Measurements from ENCODE around the gene CDHR4.
"Not testable (repeated sequence)": the region's sequence is repeated elsewhere in the genome, so short reads cannot be mapped to it uniquely, and the experiment has no call there.

CDHR4 gene

DNA sequence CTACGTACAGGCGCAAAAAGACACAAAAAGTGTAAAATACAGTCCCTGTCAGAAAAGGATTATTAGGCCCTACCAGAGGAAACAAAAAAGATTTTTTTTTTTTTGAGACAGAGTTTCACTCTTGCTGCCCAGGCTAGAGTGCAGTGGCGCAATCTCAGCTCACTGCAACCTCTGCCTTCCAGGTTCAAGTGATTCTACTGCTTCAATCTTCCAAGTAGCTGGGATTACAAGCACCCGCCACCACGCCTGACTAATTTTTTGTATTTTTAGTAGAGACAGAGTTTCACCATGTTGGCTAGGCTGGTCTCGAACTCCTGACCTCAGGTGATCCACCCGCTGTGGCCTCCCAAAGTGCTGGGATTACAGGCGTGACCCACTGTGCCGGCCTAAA lies 18.7 kb downstream of the CDHR4 start:
- not testable (repeated sequence) for H3K27me3 ChIP-seq (ENCODE audit: insufficient read depth, low read length); H3K4me3 ChIP-seq (ENCODE audit: low read length); H3K4me1 ChIP-seq (ENCODE audit: insufficient read depth, low read length); H2AFZ ChIP-seq (ENCODE audit: low read depth, low read length); H3K9me3 ChIP-seq (ENCODE audit: low read length)
- H3K36me3 ChIP-seq (ENCODE audit: insufficient read depth, low read length) = peaks cover 23% of the 10 kb centered on the region

DNA sequence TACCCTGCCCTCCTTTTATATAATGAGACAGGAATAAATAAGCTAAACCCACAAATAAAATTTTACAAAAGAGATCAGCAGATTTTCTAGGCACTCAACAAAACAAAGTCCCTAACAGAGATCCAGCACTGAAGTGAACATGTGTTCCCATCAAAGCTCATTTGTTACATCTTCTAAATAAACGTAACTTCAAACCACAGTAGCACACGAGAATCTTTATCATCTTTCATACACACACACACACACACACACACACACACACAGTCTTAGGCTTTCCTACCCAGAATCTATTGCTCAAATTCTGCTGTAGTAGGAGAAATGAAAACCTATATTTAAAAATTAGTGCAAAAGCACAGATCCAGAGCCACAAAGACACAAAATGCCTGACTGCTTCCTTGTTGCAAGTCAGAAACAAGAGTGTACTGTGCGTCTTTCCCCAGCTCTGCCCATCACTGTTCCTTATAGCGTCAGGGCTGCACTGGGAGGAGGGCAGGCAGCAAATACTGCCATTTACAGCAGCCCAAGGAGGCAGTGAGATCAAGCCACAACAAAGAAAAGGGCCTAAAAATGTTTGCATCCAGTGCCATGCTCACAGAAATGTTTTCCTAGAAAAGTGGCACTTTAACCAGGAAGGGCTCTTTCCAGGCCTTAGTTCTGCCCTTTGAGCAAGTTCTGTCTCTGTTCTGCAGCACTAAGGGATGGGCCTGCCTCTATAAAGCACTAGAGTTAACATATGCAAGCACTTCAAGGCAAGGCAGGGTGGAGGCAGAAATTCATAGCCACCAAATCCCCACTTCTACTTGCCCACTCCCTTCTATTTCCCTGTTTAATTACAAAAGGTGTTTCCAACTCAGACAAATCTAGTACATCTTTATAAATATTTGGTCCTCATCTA lies 19.3 kb downstream of the CDHR4 start:
- H3K27me3 ChIP-seq (ENCODE audit: insufficient read depth, low read length) = no peaks in the 10 kb centered on the region
- H3K36me3 ChIP-seq (ENCODE audit: insufficient read depth, low read length) = peaks cover 27% of the 10 kb centered on the region
- H3K4me1 ChIP-seq (ENCODE audit: insufficient read depth, low read length) = peaks cover 5% of the 10 kb centered on the region

DNA sequence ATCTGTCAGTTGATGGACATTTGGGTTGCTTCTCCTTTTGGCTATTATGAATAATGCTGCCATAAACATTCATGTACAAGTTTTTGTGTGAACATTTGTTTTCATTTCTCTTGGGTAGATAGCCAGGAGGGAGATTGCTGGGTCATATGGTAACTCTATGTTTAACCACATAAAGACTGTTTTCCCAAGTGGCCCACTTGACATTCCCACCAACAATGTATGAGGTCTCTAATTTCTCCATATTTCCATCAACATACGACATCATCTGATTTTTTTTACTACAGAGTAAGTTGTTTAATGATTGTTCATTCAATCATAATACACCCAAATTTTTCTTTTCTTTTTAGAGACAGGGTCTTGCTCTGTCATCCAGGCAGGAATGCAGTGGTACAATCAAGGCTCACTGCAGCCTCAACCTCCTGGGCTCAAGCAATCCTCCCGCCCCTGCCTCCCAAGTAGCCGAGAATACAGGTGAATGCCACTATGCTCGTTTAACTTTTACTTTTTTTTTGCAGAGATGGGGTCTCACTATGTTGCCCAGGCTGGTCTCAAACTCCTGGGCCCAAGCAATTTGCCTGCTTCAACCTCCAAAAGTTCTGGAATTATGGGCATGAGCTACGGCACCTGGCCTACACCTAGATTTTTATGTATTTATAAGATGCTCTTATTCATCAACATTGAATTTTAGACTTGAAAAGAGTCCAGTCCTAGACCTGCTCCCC lies 20.2 kb downstream of the CDHR4 start:
- H3K36me3 ChIP-seq (ENCODE audit: insufficient read depth, low read length) = peaks cover 30% of the 10 kb centered on the region

More for the DNA sequence above, 19.3 kb downstream of the CDHR4 start:
- Histone ChIP-seq H3K4me3 (ENCODE audit: low read length) (no peak overlapping the region), H3K9me3 (ENCODE audit: low read length) (no peaks in the 10 kb centered on the region), H2AFZ (ENCODE audit: low read depth, low read length) (no peak overlapping the region)

DNA sequence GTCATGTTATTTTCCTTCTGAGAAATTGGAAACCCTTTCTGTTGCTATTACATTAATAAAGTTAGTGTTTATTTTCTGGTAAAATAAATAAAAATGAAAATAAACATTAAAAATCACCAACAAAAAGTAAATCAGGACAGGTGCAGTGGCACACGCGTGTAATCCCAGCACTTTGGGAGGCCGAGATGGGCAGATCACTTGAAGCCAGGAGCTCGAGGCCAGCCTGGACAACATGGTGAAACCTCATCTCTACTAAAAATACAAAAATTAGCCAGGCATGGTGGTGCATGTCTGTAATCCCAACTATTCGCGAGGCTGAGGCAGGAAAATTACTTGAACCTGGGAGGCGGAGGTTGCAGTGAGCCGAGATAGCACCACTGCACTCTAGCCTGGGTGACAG lies 23.6 kb downstream of the CDHR4 start:
- H2AFZ ChIP-seq (ENCODE audit: low read depth, low read length); H3K9me3 ChIP-seq (ENCODE audit: low read length): not testable (repeated sequence)
- H3K36me3 ChIP-seq (ENCODE audit: insufficient read depth, low read length) = peaks cover 23% of the 10 kb centered on the region

More for the DNA sequence above, 20.2 kb downstream of the CDHR4 start:
- Histone ChIP-seq H2AFZ (ENCODE audit: low read depth, low read length) (no peak overlapping the region), H3K9me3 (ENCODE audit: low read length) (no peaks in the 10 kb centered on the region), H3K4me3 (ENCODE audit: low read length) (no peak overlapping the region), H3K4me1 (ENCODE audit: insufficient read depth, low read length) (no peaks in the 10 kb centered on the region), H3K27me3 (ENCODE audit: insufficient read depth, low read length) (no peaks in the 10 kb centered on the region)

DNA sequence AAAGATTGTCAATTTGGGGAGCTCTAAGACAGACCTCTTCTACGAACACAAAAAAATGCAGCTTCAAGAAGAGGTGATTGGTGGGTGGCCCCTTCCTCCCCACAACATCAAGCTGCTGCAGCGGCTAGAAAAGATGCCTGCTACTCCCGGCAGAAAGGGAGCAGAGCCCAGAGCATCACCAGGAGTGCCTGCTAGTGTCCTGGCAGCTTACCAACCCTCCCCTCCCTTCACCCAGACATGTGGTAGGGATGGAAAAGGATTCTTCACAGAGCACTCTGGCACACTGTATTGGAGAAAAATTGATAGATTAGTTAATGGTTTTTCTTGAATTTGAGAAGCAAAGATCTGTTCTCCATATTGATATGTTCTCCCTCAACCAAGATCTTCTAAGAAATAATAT lies 24.1 kb downstream of the CDHR4 start:
- H3K36me3 ChIP-seq (ENCODE audit: insufficient read depth, low read length) = peaks cover 26% of the 10 kb centered on the region
- no peaks in the 10 kb centered on the region for H3K4me1 ChIP-seq (ENCODE audit: insufficient read depth, low read length)
- no peaks in the 10 kb centered on the region for H3K27me3 ChIP-seq (ENCODE audit: insufficient read depth, low read length)
- H3K4me3 ChIP-seq (ENCODE audit: low read length) = no peak overlapping the region
- H2AFZ ChIP-seq (ENCODE audit: low read depth, low read length) = no peak overlapping the region
- H3K9me3 ChIP-seq (ENCODE audit: low read length) = no peaks in the 10 kb centered on the region

More for the DNA sequence above, 23.6 kb downstream of the CDHR4 start:
- H3K27me3 ChIP-seq (ENCODE audit: insufficient read depth, low read length); H3K4me3 ChIP-seq (ENCODE audit: low read length); H3K4me1 ChIP-seq (ENCODE audit: insufficient read depth, low read length): not testable (repeated sequence)

DNA sequence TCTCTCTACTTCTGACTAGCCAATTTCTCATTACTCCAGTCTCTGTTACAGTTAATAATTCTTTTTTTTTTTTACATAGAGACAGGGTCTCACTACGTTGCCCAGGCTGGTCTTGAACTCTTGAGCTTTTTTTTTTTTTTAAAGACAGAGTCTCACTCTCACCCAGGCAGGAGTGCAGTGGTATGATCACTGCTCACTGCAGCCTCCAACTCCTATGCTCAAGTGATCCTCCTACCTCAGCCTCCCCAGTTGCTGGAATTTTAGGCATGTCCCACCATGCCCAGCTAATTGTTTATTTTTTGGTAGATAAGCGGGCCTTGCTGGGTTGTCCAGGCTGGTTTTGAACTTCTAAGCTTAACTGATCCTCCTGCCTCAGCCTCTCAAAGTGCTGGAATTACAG lies 27.0 kb downstream of the CDHR4 start:
- Histone ChIP-seq H3K27me3 (ENCODE audit: insufficient read depth, low read length) (no peaks in the 10 kb centered on the region), H2AFZ (ENCODE audit: low read depth, low read length) (no peak overlapping the region), H3K9me3 (ENCODE audit: low read length) (no peaks in the 10 kb centered on the region), H3K4me1 (ENCODE audit: insufficient read depth, low read length) (no peaks in the 10 kb centered on the region), H3K36me3 (ENCODE audit: insufficient read depth, low read length) (peaks cover 22% of the 10 kb centered on the region), H3K4me3 (ENCODE audit: low read length) (no peak overlapping the region)

DNA sequence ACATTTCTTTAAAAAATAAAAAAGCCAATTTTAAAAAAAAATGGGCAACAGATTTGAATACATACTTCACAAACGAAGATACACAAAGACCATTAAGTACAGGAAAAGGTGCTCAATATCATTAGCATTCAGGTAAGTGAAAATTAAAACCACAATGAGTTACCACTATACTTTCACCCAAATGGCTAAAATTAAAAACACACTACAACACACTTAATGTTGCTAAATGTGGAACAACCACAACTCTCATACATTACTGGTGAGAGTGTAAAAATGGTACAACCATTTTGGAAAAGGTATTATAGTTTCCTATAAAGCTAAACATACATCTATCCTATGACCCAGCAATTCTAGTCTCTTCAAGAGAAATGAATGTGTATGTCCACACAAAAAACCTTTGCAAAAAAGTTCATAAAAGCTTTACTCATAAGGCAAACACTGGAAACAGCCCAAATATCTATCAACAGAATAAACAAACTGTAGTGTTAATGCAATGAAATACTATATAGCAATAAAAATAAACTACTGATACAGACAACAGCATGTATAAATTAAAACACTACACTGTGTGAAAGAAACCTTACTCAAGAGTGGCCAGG lies 28.2 kb downstream of the CDHR4 start:
- H3K36me3 ChIP-seq (ENCODE audit: insufficient read depth, low read length) = peaks cover 20% of the 10 kb centered on the region
- H3K4me3 ChIP-seq (ENCODE audit: low read length) = no peak overlapping the region
- H3K4me1 ChIP-seq (ENCODE audit: insufficient read depth, low read length) = no peaks in the 10 kb centered on the region
- H3K9me3 ChIP-seq (ENCODE audit: low read length) = no peaks in the 10 kb centered on the region
- no peak overlapping the region for H2AFZ ChIP-seq (ENCODE audit: low read depth, low read length)
- no peaks in the 10 kb centered on the region for H3K27me3 ChIP-seq (ENCODE audit: insufficient read depth, low read length)

DNA sequence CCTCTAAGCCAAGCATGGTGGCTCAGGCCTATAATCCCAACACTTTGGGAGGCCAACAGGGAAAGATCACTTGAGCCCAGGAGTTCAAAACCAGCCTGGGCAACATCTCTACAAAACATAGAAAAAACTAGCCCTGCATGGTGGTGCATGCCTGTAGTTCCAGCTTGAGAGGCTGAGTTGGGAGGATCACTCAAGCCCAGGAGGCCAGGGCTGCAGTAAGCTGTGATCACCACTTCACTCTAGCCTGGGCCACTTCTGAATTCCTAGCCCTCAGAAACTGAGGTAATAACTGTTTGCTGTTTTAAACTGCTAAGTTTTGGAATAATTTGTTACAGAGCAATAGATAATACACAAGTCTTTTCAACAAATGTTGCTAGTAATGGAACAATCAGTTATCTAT lies 29.7 kb downstream of the CDHR4 start:
- Histone ChIP-seq H3K36me3 (ENCODE audit: insufficient read depth, low read length) (peaks cover 12% of the 10 kb centered on the region), H3K4me3 (ENCODE audit: low read length) (no peak overlapping the region), H3K27me3 (ENCODE audit: insufficient read depth, low read length) (no peaks in the 10 kb centered on the region), H2AFZ (ENCODE audit: low read depth, low read length) (no peak overlapping the region), H3K4me1 (ENCODE audit: insufficient read depth, low read length) (no peaks in the 10 kb centered on the region), H3K9me3 (ENCODE audit: low read length) (no peaks in the 10 kb centered on the region)

DNA sequence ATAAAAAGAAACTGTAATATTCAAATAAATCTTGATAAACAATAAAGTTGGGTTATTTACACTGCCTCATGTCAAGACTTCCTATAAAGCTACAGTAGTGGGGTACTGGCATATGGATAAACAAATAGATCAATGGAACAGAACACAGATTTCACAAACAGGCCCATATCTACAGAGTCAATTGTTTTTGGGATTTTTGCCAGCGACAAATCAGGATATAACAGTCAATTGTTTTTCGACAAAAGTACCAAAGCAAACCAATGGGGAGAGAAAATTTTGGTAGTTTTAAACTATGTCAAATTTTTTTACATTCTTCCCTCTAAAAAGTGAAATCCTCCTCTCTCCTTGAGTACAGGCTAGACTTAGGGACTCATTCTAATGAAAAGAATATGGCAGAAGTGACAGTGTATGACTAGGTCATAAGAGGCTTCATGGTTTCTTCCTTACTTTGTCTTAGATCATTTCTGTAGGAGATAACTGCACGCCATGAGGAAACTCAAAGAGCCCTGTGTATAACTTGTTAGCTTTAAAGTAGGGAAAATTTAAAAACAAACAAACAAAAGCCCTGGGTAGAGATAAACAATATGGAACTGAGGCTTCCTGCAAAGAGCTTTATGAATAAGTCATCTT lies 30.3 kb downstream of the CDHR4 start:
- peaks cover 2% of the 10 kb centered on the region for H3K9me3 ChIP-seq (ENCODE audit: low read length)

DNA sequence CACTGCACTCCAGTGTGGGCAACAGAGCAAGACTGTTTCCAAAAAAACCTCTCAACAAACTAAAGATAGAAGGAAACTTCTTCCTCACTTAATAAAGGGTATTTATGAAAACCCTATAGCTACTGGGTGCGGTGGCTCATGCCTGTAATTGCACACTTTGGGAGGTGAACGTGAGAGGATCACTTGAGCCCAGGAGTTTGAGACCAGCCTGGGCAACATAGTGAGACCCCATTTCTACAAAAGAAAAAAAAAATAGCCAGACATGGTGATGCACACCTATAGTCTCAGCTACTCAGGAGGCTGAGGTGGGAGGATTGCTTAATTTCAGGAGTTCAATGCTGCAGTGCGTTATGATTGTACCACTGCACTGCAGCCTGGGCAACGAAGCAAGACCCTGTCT lies 35.7 kb downstream of the CDHR4 start:
- Histone ChIP-seq H3K36me3 (ENCODE audit: insufficient read depth, low read length) (peaks cover 11% of the 10 kb centered on the region), H3K27me3 (ENCODE audit: insufficient read depth, low read length) (no peaks in the 10 kb centered on the region), H3K4me1 (ENCODE audit: insufficient read depth, low read length) (no peaks in the 10 kb centered on the region), H2AFZ (ENCODE audit: low read depth, low read length) (no peak overlapping the region), H3K4me3 (ENCODE audit: low read length) (no peak overlapping the region), H3K9me3 (ENCODE audit: low read length) (peaks cover 2% of the 10 kb centered on the region)

More for the DNA sequence above, 30.3 kb downstream of the CDHR4 start:
- H3K4me3 ChIP-seq (ENCODE audit: low read length) = no peak overlapping the region
- no peak overlapping the region for H2AFZ ChIP-seq (ENCODE audit: low read depth, low read length)
- no peaks in the 10 kb centered on the region for H3K27me3 ChIP-seq (ENCODE audit: insufficient read depth, low read length)
- peaks cover 13% of the 10 kb centered on the region for H3K36me3 ChIP-seq (ENCODE audit: insufficient read depth, low read length)
- H3K4me1 ChIP-seq (ENCODE audit: insufficient read depth, low read length) = no peaks in the 10 kb centered on the region

DNA sequence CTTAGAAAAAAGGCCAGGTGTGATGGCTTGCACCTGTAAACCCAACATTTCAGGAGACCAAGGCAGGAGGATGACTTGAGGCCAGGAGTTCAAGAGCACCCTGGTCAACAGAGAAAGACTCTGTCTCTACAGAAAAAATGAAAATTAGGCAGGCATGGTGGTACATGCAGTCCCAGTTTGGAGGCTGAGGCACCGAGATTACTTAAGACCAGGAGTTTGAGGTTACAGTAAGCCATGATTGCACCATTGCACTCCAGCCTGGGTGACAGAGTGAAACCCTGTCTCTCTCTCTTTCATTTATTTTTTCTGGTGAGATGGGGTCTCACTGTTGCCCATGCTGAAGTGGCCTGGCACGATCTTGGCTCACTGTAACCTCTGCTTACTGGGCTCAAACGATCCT lies 38.0 kb downstream of the CDHR4 start:
- Histone ChIP-seq H3K9me3 (ENCODE audit: low read length) (peaks cover 2% of the 10 kb centered on the region), H3K4me3 (ENCODE audit: low read length) (no peak overlapping the region), H2AFZ (ENCODE audit: low read depth, low read length) (no peak overlapping the region), H3K36me3 (ENCODE audit: insufficient read depth, low read length) (peaks cover 11% of the 10 kb centered on the region), H3K27me3 (ENCODE audit: insufficient read depth, low read length) (no peaks in the 10 kb centered on the region), H3K4me1 (ENCODE audit: insufficient read depth, low read length) (no peaks in the 10 kb centered on the region)

DNA sequence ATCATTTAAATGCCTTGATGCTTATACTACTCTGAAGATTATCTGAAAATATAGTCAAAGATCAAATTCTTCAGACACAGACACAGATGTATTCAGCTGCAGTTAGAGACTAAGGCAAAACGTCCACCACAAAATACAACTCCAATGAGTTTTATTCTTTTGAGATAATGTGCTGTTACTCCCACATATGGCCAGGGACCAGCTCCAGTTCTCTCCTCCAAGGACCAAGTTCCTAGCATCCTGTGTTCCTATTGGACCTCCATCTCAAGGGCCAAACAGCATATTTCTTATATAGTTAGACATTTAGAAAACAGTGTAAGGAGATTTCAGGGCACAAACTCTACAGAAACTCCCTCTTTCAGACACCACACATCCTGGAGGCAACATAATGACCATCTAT lies 40.4 kb downstream of the CDHR4 start:
- Histone ChIP-seq H3K4me3 (ENCODE audit: low read length) (no peak overlapping the region), H3K4me1 (ENCODE audit: insufficient read depth, low read length) (no peaks in the 10 kb centered on the region), H3K27me3 (ENCODE audit: insufficient read depth, low read length) (no peaks in the 10 kb centered on the region), H3K36me3 (ENCODE audit: insufficient read depth, low read length) (peaks cover 9% of the 10 kb centered on the region), H3K9me3 (ENCODE audit: low read length) (no peaks in the 10 kb centered on the region), H2AFZ (ENCODE audit: low read depth, low read length) (no peak overlapping the region)

DNA sequence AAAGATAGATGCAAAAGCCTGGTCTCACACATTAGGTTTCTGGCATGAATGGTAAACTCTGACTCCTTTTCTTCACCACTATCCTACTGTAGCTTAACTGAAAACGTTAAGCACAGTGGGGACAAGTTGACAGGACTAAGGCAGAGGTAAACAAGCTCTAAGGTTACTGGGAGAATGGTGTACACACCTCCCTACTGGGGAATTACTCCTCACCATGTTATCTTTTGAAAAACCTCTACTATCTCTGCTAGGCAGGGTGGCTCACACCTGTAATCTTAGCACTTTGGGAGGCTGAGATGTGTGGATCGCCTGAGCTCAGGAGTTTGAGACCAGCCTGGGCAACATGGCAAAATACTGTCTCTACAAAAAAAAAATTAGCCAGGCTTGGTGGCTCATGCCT lies 42.5 kb downstream of the CDHR4 start:
- H2AFZ ChIP-seq (ENCODE audit: low read depth, low read length) = no peak overlapping the region
- H3K9me3 ChIP-seq (ENCODE audit: low read length) = no peaks in the 10 kb centered on the region
- H3K4me3 ChIP-seq (ENCODE audit: low read length) = no peak overlapping the region
- H3K36me3 ChIP-seq (ENCODE audit: insufficient read depth, low read length) = peaks cover 9% of the 10 kb centered on the region
- no peaks in the 10 kb centered on the region for H3K27me3 ChIP-seq (ENCODE audit: insufficient read depth, low read length)
- no peaks in the 10 kb centered on the region for H3K4me1 ChIP-seq (ENCODE audit: insufficient read depth, low read length)

All from neuron (in vitro differentiated cells).